Stimulated activated effector memory CD8-positive, alpha-beta T cell treated with anti-CD3 and anti-CD28 coated beads, Interleukin-12 subunit alpha, Interleukin-12 subunit beta, amount 100 ng/mL, for 72 hours (primary cell): Measurements from ENCODE around the gene CRYBB1.
"Not testable (repeated sequence)": the region's sequence is repeated elsewhere in the genome, so short reads cannot be mapped to it uniquely, and the experiment has no call there.

ENCODE experiments used
- ATAC-seq: fragments of 150-1000 bp; cut with Tn5 transposase; 2 replicates; pipeline ENCODE4 v1.10.0; 2021
- DNase-seq, 2 donors: peaks; one replicate each; pipeline ENCODE4 v3.0.0; 2021 to 2022; ENCODE audit warnings: low spot score in 2 of 2
- H3K27ac Mint-ChIP-seq: one replicate; pipeline ENCODE4 v1.8.0; 2022; ENCODE audit warnings: mild to moderate bottlenecking, mixed read lengths
- H3K36me3 Mint-ChIP-seq: one replicate; pipeline ENCODE4 v1.8.0; 2022; ENCODE audit warnings: mild to moderate bottlenecking, mixed read lengths
- H3K4me1 Mint-ChIP-seq: one replicate; pipeline ENCODE4 v1.8.0; 2022; ENCODE audit warnings: mixed read lengths
- H3K4me3 Mint-ChIP-seq: one replicate; pipeline ENCODE4 v1.8.0; 2022; ENCODE audit warnings: mild to moderate bottlenecking, mixed read lengths
- H3K9me3 Mint-ChIP-seq: one replicate; pipeline ENCODE4 v1.8.0; 2022; ENCODE audit warnings: mixed read lengths

CRYBB1 gene

GRCh38 chr22:26619510-26619909 is 1.7 kb upstream of the CRYBB1 start:
- DNase-seq (no peak), ATAC-seq (no peak)
- H3K36me3 Mint-ChIP-seq = no peaks in the 10 kb centered on the region
- H3K9me3 Mint-ChIP-seq = peaks cover 8% of the 10 kb centered on the region
- H3K4me1 Mint-ChIP-seq = peaks cover 23% of the 10 kb centered on the region
- H3K4me3 Mint-ChIP-seq = no peak overlapping the region
- peak overlapping the region; percentile 72 for H3K27ac Mint-ChIP-seq

GRCh38 chr22:26618455-26618854 is 628 bp upstream of the CRYBB1 start:
- Mint-ChIP-seq H3K4me1 (peaks cover 23% of the 10 kb centered on the region), H3K4me3 (no peak overlapping the region), H3K9me3 (no peaks in the 10 kb centered on the region), H3K36me3 (no peaks in the 10 kb centered on the region), H3K27ac (peak overlapping the region; percentile 72)
- ATAC-seq (no peak), DNase-seq (no peak)

- peaks cover 6% of the 10 kb centered on the region for H3K36me3 Mint-ChIP-seq
- ATAC-seq = no peak
- H3K4me3 Mint-ChIP-seq = no peak overlapping the region
- H3K9me3 Mint-ChIP-seq = no peaks in the 10 kb centered on the region
- peak overlapping the region; percentile 3 for H3K27ac Mint-ChIP-seq
- H3K4me1 Mint-ChIP-seq = peaks cover 33% of the 10 kb centered on the region
- DNase-seq = no peak
These were observed 1.2 kb downstream of the CRYBB1 start for GRCh38 chr22:26616650-26617049.

GRCh38 chr22:26615830-26616435 is 1.9 kb downstream of the CRYBB1 start:
- Mint-ChIP-seq H3K36me3 (peaks cover 6% of the 10 kb centered on the region), H3K4me3 (no peak overlapping the region), H3K27ac (peak overlapping the region; percentile 3), H3K4me1 (peaks cover 33% of the 10 kb centered on the region), H3K9me3 (no peaks in the 10 kb centered on the region)
- no peak for ATAC-seq
- no peak for DNase-seq

- ATAC-seq = no peak
- Mint-ChIP-seq H3K9me3 (no peaks in the 10 kb centered on the region), H3K36me3 (peaks cover 10% of the 10 kb centered on the region), H3K4me1 (peaks cover 41% of the 10 kb centered on the region), H3K4me3 (no peak overlapping the region), H3K27ac (no peak overlapping the region)
- no peak for DNase-seq
These were observed 2.7 kb downstream of the CRYBB1 start for GRCh38 chr22:26615149-26615548.

- Mint-ChIP-seq H3K27ac (no peak overlapping the region), H3K36me3 (peaks cover 12% of the 10 kb centered on the region), H3K4me3 (no peak overlapping the region), H3K9me3 (no peaks in the 10 kb centered on the region), H3K4me1 (peaks cover 41% of the 10 kb centered on the region)
- DNase-seq = no peak
- ATAC-seq = no peak
These were observed 3.5 kb downstream of the CRYBB1 start for GRCh38 chr22:26614322-26614721.

- ATAC-seq, H3K27ac Mint-ChIP-seq, DNase-seq, H3K4me3 Mint-ChIP-seq, H3K9me3 Mint-ChIP-seq: not testable (repeated sequence)
- peaks cover 41% of the 10 kb centered on the region for H3K4me1 Mint-ChIP-seq
- peaks cover 12% of the 10 kb centered on the region for H3K36me3 Mint-ChIP-seq
These were observed 4.1 kb downstream of the CRYBB1 start for GRCh38 chr22:26613753-26614152.

GRCh38 chr22:26612652-26613051 is 5.2 kb downstream of the CRYBB1 start:
- DNase-seq = no peak

GRCh38 chr22:26610996-26611395 is 6.8 kb downstream of the CRYBB1 start:
- peaks cover 35% of the 10 kb centered on the region for H3K4me1 Mint-ChIP-seq
- peak; percentile 64 for ATAC-seq
- H3K27ac Mint-ChIP-seq = peak overlapping the region; percentile 89
- peak overlapping the region; percentile 66 for H3K4me3 Mint-ChIP-seq
- H3K9me3 Mint-ChIP-seq = no peaks in the 10 kb centered on the region
- no peak for DNase-seq
- H3K36me3 Mint-ChIP-seq = peaks cover 12% of the 10 kb centered on the region

More at GRCh38 chr22:26612652-26613051, 5.2 kb downstream of the CRYBB1 start:
- Mint-ChIP-seq H3K9me3 (no peaks in the 10 kb centered on the region), H3K4me1 (peaks cover 40% of the 10 kb centered on the region), H3K27ac (peak overlapping the region; percentile 46), H3K36me3 (peaks cover 12% of the 10 kb centered on the region), H3K4me3 (no peak overlapping the region)
- ATAC-seq = no peak

GRCh38 chr22:26610072-26610958 is 7.5 kb downstream of the CRYBB1 start:
- Mint-ChIP-seq H3K4me1 (peaks cover 35% of the 10 kb centered on the region), H3K36me3 (peaks cover 12% of the 10 kb centered on the region), H3K4me3 (peak overlapping the region; percentile 66), H3K9me3 (no peaks in the 10 kb centered on the region), H3K27ac (peak overlapping the region; percentile 89)
- peak; percentile 93 for ATAC-seq
- peak; percentile 35 to 79 for DNase-seq

GRCh38 chr22:26609287-26609686 is 8.5 kb downstream of the CRYBB1 start:
- DNase-seq (no peak), ATAC-seq (no peak)
- Mint-ChIP-seq H3K27ac (peak overlapping the region; percentile 89), H3K4me1 (peaks cover 38% of the 10 kb centered on the region), H3K9me3 (no peaks in the 10 kb centered on the region), H3K36me3 (peaks cover 12% of the 10 kb centered on the region), H3K4me3 (no peak overlapping the region)

GRCh38 chr22:26608129-26608528 is 9.7 kb downstream of the CRYBB1 start:
- H3K36me3 Mint-ChIP-seq = peaks cover 11% of the 10 kb centered on the region
- H3K4me1 Mint-ChIP-seq = peaks cover 40% of the 10 kb centered on the region
- no peaks in the 10 kb centered on the region for H3K9me3 Mint-ChIP-seq
- no peak overlapping the region for H3K27ac Mint-ChIP-seq
- no peak for ATAC-seq
- H3K4me3 Mint-ChIP-seq = no peak overlapping the region
- DNase-seq = no peak

- peaks cover 36% of the 10 kb centered on the region for H3K4me1 Mint-ChIP-seq
- no peak for DNase-seq
- no peak for ATAC-seq
- no peak overlapping the region for H3K27ac Mint-ChIP-seq
- H3K9me3 Mint-ChIP-seq = no peaks in the 10 kb centered on the region
- H3K36me3 Mint-ChIP-seq = peaks cover 6% of the 10 kb centered on the region
- no peak overlapping the region for H3K4me3 Mint-ChIP-seq
These were observed 11.2 kb downstream of the CRYBB1 start for GRCh38 chr22:26606611-26607010.

- H3K27ac Mint-ChIP-seq = peak overlapping the region; percentile 8
These were observed 13.5 kb downstream of the CRYBB1 start for GRCh38 chr22:26604368-26604767.

GRCh38 chr22:26602127-26602526 is 15.7 kb downstream of the CRYBB1 start:
- Mint-ChIP-seq H3K36me3 (no peaks in the 10 kb centered on the region), H3K27ac (peak overlapping the region; percentile 11), H3K4me1 (peaks cover 38% of the 10 kb centered on the region), H3K9me3 (no peaks in the 10 kb centered on the region), H3K4me3 (no peak overlapping the region)
- no peak for ATAC-seq
- DNase-seq = no peak

More at GRCh38 chr22:26604368-26604767, 13.5 kb downstream of the CRYBB1 start:
- H3K4me1 Mint-ChIP-seq = peaks cover 28% of the 10 kb centered on the region
- H3K4me3 Mint-ChIP-seq = no peak overlapping the region
- no peaks in the 10 kb centered on the region for H3K36me3 Mint-ChIP-seq
- H3K9me3 Mint-ChIP-seq = no peaks in the 10 kb centered on the region
- DNase-seq (no peak), ATAC-seq (no peak)

- no peaks in the 10 kb centered on the region for H3K9me3 Mint-ChIP-seq
- ATAC-seq (no peak), DNase-seq (no peak)
- H3K4me3 Mint-ChIP-seq = no peak overlapping the region
- H3K4me1 Mint-ChIP-seq = peaks cover 42% of the 10 kb centered on the region
- H3K36me3 Mint-ChIP-seq = no peaks in the 10 kb centered on the region
- peak overlapping the region; percentile 11 for H3K27ac Mint-ChIP-seq
These were observed 16.1 kb downstream of the CRYBB1 start for GRCh38 chr22:26601726-26602125.
